ENCODE results near the gene CYB5B.

DNA sequence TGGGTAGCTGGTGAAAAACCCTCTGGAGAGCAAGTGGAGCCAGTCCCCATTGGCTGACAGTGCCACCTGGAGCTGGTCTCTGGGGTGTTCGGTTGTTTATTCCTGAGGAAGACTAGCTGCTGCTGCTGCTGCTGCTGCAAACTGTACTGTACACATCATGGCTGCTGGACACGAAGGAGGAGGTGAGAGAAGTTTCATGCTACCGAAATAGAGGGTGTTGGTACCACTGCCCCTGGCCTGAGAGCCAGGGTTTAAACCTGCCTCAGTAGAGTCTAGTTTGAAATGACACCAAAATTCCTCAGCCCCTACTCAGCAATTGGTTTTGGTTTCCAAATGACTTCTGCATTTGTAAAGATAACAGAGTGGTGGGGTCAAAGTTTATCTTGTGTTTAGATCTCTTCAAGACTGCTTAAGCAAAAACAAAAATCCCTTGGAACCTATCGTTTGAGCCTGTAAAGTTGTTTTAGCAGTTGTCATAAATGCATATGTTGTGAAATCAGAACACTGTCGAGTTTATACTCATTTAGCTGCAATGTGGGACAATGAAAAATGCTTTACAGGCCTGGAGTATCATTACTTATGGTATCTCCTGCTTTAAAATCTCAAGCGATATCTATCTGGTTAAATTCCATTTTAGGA lies 40.8 kb downstream of the CYB5B start:
- TF ChIP-seq BHLHE40 (IDR thresholded peaks at IDR 0.05; ENCODE audit: borderline replicate concordance) (no peak), FOXA1 (IDR thresholded peaks at IDR 0.05) (no peak), FOXM1 (IDR thresholded peaks at IDR 0.05; ENCODE audit: borderline replicate concordance) (no peak), HDGF (IDR thresholded peaks at IDR 0.05; ENCODE audit: borderline replicate concordance) (no peak), SP1 (IDR thresholded peaks at IDR 0.05) (no peak), LEF1 (IDR thresholded peaks at IDR 0.05; ENCODE audit: borderline replicate concordance) (no peak), TARDBP (IDR thresholded peaks at IDR 0.05) (no peak), FOXK2 (IDR thresholded peaks at IDR 0.05) (no peak), ELF4 (IDR thresholded peaks at IDR 0.05) (no peak)
- TF ChIP-seq, protein P1, sequence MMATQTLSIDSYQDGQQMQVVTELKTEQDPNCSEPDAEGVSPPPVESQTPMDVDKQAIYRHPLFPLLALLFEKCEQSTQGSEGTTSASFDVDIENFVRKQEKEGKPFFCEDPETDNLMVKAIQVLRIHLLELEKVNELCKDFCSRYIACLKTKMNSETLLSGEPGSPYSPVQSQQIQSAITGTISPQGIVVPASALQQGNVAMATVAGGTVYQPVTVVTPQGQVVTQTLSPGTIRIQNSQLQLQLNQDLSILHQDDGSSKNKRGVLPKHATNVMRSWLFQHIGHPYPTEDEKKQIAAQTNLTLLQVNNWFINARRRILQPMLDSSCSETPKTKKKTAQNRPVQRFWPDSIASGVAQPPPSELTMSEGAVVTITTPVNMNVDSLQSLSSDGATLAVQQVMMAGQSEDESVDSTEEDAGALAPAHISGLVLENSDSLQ (IDR thresholded peaks at IDR 0.05), result no peak
